ENCODE measurements around the gene PPP2R5E. TPM values are rescaled to one million over a fixed set of nuclear protein-coding genes. Genes with fewer than 3 reads are reported as not detected.

PPP2R5E gene
- total and polyA plus RNA-seq, 2 donors (not counting 3 experiments of a cell fraction or from before 2014, with no cell fraction given): 4.9 to 52.5 TPM

GRCh38 chr14:63404906-63405305 lies 138.3 kb downstream of the PPP2R5E start:
- dilution Hi-C loops (cut with MboI; ENCODE audit: extremely low pct_ligation_motif_present, low sequenced_read_pairs): no loop called here
- ChIA-PET CTCF (interaction anchor here (1.4 to 2.2 kb wide), 2 partner anchors 10 to 365 kb away, joined by 4 to 6 read pairs; no protein-coding TSS in a partner anchor), POLR2A (no interaction called here)

More at GRCh38 chr14:63404906-63405305, 138.3 kb downstream of the PPP2R5E start:
- Histone ChIP-seq H3K79me2 (ENCODE audit: control insufficient read depth, insufficient read depth, low read length) (peaks cover 9% of the 10 kb centered on the region), H4K20me1 (replicated peaks; ENCODE audit: control insufficient read depth, extremely low read depth, insufficient read depth, low read length) (no peaks in the 10 kb centered on the region), H3K4me2 (ENCODE audit: insufficient read depth, low read length) (no peak overlapping the region), H3K9me3 (replicated peaks; ENCODE audit: control insufficient read depth, insufficient read depth, low read length) (no peaks in the 10 kb centered on the region), H3K9ac (replicated peaks; ENCODE audit: extremely low read depth, insufficient read depth, low read length) (no peak overlapping the region), H3K4me3 (replicated peaks in 1 of 3; ENCODE audit: insufficient read depth in 1 of 3, low read depth in 1 of 3, low read length in 3 of 3) (no peak overlapping the region), H2AFZ (ENCODE audit: low read depth, low read length) (no peak overlapping the region), H3K36me3 (ENCODE audit: control insufficient read depth in 2 of 2, extremely low read depth in 1 of 2, insufficient read depth in 2 of 2, low read length in 2 of 2) (no peaks in the 10 kb centered on the region), H3K9me1 (replicated peaks; ENCODE audit: control insufficient read depth, extremely low read depth, insufficient read depth, low read length) (peaks cover 2% of the 10 kb centered on the region), H3K27me3 (ENCODE audit: control insufficient read depth in 2 of 2, insufficient read depth in 2 of 2, low read length in 2 of 2) (no peaks in the 10 kb centered on the region), H3K27ac (ENCODE audit: insufficient read depth, low read depth, low read length) (no peak overlapping the region), H3K4me1 (ENCODE audit: control insufficient read depth, extremely low read depth, insufficient read depth, low read length) (no peaks in the 10 kb centered on the region)
- intact Hi-C loops (cut with micrococcal nuclease): no loop called here
- FAIRE-seq (no peak), DNase-seq (ENCODE audit: low read depth, low spot score) (no peak)
- no peak for TF ChIP-seq POLR2AphosphoS5 (IDR thresholded peaks at IDR 0.05; ENCODE audit: insufficient read depth, low read depth, low read length)
- no peak for TF ChIP-seq CTCF (IDR thresholded peaks at IDR 0.05; ENCODE audit: extremely low read depth in 1 of 2, insufficient read depth in 1 of 2, low read depth in 1 of 2, low read length in 2 of 2)
- TF ChIP-seq GATA2 (IDR thresholded peaks at IDR 0.05; ENCODE audit: insufficient read depth, insufficient read length, low read depth, low read length): no peak
- TF ChIP-seq MYC (IDR thresholded peaks at IDR 0.05; ENCODE audit: low read depth, low read length): no peak
- TF ChIP-seq FOS (IDR thresholded peaks at IDR 0.05; ENCODE audit: borderline replicate concordance, insufficient read depth, low read length): no peak
- TF ChIP-seq MAX (IDR thresholded peaks at IDR 0.05; ENCODE audit: insufficient read depth, insufficient read length): no peak
- TF ChIP-seq JUN (IDR thresholded peaks at IDR 0.05; ENCODE audit: borderline replicate concordance, insufficient read depth, insufficient read length, low read depth): no peak
- TF ChIP-seq POLR2A (IDR thresholded peaks at IDR 0.05; ENCODE audit: low read depth, low read length): no peak
- TF ChIP-seq EZH2 (IDR thresholded peaks at IDR 0.05; ENCODE audit: borderline replicate concordance, low read depth, low read length, severe bottlenecking): no peak
- no TSS peak for BruUV-seq (replicated peaks)

Measured in endothelial cell of umbilical vein (primary cell).